NCI-H524 (cell line): ENCODE results near the gene NFATC1.

Experiments
- DNase-seq, 2 experiments: peaks; one replicate each; lab custom pipeline; 2025; lab: John Stamatoyannopoulos, UW

The NFATC1 gene

GRCh38 chr18:79521416-79522205 is 125.9 kb downstream of the NFATC1 start:
- no peak for DNase-seq

DNA sequence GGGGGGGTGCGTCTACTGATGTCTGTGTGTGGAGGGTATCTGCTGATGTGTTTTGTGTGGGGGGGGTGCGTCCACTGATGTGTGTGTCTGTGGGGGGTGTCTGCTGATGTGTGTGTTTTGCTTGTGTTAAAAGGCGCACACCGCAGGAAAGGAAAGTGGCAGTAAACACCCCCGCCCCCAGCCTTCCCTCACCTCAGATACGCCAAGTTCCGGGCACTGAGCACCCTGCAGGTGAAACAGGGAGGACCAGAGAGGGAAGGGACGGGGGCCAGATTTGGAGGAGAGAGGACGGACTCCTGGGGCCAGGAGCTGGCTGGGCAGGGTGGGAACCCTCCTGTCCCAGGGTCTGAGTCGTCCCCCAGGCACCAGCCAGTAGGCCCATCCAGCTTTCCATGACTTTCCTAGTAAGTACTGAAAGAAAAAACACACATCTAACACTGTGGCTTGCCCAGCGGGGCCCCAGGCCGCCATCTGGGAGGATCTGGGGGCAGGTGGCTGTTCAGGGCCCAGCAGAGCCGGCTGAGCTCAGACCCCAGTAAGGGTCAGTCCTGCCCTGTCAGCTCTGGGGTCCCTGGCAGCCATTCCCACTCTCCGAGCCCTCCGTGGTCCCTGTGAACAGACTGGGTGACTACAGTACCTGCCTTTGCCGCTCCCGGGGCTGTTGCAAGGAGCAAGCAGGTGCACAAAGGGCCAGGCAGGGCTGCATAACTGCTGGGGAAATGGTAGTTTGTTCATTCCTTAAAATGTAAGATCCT is 126.9 kb downstream of the NFATC1 start:
- DNase-seq = no peak

DNA sequence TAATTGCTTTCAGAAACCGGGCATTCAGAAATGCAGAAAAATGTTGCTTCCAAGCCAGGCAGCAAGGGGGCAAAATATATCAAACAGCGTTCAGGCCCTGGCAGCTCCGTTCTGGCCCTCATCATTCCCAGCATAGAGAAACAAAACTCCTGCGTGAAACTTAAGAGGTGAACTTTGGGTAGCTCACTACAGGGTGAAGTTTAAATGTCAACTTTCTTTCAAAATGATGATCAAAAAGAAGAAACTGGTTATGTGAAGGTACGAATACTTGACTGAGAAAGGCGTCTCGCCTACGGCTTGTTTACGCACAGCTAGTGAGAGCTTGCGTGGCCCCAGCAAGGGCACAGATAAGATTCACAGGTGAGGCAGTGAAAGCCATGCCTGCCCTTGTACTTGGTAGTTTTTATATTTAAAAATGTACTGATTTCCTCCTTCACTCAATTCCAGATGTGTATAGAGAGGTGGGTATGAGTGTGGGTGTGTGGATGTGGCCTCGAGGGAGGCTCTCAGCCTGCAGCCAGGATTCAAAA is 127.5 kb downstream of the NFATC1 start:
- DNase-seq = no peak

GRCh38 chr18:79523736-79524180 is 128.0 kb downstream of the NFATC1 start:
- no peak for DNase-seq

DNA sequence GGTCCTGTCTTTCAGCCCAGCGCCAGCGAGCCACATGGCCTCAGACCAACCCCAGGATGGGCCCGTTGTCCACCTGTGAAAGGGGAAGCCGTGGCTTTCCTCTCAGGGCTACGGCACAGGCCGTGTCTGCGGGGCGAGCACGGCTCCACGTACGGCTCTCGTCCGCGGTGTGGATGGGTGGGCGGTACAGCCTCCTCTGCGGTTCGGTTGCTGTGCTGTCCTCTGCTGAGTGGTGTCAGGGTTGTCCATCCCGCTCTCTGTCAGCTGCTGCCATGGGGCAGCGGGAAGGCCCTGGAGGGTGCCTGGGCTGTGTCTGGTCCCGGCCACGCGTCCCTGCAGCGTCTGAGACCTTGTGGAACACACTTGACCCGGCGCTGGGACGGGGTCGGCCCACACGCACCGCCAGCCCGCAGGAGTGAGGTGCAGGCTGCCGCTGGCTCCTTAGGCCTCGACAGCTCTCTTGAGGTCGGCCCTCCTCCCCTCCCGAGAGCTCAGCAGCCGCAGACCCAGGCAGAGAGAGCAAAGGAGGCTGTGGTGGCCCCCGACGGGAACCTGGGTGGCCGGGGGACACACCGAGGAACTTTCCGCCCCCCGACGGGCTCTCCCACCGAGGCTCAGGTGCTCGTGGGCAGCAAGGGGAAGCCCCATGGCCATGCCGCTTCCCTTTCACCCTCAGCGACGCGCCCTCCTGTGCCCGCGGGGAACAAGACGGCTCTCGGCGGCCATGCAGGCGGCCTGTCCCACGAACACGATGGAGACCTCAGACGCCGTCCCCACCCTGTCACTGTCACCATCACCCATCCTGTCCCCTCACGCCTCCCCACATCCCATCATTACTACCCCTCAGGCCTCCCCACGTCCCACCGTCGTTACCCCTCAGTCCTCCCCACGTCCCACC is 128.7 kb downstream of the NFATC1 start:
- DNase-seq = no peak

GRCh38 chr18:79525556-79526467 is 130.1 kb downstream of the NFATC1 start:
- DNase-seq = peak in 1 of 2 experiments; percentile 73

DNA sequence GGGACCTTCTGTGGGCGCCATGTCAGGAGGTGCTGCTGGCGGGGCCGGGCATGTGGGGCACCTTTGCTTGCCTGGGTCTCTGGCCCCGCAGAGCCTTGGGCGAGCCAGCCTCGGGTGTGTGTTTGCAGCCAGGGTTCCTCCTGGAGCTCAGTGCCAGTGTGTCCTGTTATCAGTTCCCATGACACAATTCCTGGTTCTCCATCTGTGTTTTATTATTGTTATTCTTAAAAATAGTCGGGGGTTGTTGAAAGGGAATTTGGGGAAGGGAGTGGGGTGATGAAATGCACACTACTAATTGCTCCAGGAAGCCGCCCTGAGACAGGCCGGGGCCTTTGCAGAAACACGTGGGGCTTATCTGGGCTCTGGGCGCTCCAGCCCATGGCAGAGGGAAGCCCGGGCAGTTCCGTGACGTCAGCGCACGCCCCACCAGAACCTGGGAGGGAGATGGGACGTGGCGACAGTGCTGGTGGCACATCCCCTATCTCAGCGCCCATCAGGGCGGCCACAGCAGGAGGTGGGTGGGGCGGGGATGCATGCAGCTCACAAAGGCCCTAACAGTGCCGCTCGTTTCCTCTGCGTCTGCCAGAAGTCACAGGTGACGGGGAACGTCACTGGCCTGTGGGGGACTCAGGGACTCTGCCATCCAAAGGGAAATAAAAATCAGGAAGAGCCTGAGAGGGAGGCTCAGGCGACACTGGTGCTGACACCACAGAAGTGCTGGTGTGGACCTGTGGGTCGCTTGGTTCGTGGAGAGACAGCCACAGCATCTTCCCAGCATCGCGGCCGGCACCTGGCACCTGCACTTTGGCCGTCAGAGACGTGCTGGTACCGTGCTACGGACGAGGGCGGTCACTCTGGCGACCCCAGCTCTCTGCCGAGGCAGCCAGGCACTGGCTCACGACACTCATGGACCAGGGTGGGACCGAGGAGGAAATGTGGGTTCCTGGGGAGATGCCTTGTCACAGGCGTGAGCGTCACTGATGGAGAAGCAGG is 131.0 kb downstream of the NFATC1 start:
- no peak for DNase-seq

DNA sequence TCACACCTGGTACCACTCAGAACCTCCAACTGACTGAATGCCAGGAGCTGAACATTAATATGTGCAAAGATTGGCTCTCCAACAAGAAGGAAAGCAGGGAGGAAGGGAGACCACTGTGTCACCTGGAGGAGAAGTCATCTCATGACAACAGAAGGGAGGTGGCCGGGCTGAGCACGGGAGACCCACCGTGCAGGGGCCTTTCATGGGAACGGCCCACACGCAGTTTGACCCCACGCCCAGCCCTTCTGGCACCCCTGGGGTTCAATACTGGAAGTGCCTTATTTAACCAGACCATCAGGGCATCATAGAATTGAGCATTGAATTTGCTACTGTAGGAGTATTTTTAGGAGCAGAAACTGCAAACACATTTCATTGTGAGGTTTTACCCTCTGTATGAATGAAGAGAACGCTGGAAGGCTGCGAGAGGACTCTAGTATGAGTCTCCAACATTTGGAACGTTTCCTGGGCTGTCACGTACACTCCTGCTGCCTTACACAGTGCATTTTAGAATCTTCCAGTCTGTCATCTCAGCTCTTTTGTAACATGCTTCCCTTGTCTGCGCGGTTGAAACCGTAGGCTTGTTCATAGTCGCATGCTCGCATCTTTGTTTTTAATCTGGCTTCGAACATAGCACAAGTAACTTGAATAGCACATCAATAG is 132.1 kb downstream of the NFATC1 start:
- no peak for DNase-seq

DNA sequence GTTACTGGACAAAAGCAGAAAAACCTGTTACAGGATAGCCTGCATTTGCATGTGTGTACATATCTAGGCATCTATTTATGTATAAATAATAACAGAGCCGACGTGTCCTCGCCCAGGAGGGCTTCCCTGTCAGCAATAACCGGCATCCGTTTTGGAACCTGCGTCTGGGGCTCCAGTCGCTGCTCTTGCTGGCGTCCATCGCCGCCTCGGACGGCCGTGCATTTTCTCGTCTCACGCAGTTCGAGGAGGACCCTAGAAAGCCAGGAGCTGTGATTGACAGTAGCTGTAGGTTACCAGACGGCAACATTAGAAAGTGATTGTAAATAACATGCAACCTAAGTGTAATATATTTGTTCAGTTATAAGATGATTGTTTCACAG is 132.6 kb downstream of the NFATC1 start:
- DNase-seq = no peak

- peak; percentile 43 to 84 for DNase-seq
These were observed 133.1 kb downstream of the NFATC1 start for GRCh38 chr18:79528846-79529245.

- no peak for DNase-seq
These were observed 133.6 kb downstream of the NFATC1 start for GRCh38 chr18:79529296-79529695.

GRCh38 chr18:79529991-79530390 is 134.3 kb downstream of the NFATC1 start:
- no peak for DNase-seq

DNA sequence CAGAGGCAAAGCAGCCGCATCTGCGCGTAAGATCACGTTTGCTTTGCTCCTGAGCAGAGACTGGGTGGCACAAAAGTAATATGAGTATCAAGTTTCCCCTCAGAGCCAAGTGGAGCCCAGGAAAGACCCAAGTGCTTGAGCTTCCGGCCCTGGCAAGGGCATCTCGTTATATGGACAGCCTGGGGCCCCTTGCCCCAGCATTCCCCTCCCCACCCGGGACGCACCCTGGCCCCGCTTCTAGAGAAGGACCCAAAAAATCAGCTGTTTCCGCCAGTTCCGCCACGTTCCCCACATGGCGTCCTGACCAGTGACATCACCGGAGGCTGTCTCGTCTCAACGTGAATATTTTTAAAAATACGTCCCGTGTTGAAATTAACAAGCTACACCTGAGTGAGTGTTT is 135.1 kb downstream of the NFATC1 start:
- peak in 1 of 2 experiments; percentile 33 for DNase-seq

- DNase-seq = no peak
These were observed 135.7 kb downstream of the NFATC1 start for GRCh38 chr18:79531386-79531785.

- DNase-seq = no peak
These were observed 136.2 kb downstream of the NFATC1 start for GRCh38 chr18:79531926-79532312.

DNA sequence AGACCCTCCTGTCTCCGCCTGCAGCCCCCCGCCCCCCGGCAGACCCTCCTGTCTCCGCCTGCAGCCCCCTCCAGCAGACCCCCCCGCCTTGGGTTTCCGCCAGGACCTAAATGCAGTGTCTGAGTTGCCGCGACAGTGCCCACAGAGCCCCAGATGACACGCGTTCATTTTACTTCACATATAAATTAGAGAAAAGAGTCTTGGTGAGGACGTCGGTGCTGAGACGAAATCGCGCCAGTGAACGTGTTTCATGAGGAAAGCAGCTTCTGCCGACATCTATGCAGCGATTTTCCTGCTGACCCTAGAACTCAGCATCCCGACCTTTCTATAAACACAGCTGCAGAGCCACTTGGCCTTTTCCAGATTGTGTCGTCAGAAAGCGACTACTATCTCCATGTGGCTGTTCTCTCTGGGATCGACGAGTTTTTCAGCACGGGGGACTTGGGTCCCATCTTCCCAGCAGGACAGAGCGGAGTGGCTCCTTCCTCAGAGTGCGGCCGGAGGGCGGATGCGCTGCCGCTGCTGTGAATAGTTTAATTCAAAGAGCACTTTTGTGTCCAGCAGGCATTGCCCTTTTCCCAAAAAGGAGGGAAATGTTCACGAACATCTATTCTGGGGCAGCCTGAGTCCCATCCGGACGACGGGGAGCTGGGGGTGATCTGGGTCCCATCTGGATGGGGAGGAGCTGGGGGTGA is 136.7 kb downstream of the NFATC1 start:
- peak in 1 of 2 experiments; percentile 7 for DNase-seq

- no peak for DNase-seq
These were observed 137.4 kb downstream of the NFATC1 start for GRCh38 chr18:79533146-79533545.

- DNase-seq = no peak
These were observed 137.9 kb downstream of the NFATC1 start for GRCh38 chr18:79533591-79533990.

DNA sequence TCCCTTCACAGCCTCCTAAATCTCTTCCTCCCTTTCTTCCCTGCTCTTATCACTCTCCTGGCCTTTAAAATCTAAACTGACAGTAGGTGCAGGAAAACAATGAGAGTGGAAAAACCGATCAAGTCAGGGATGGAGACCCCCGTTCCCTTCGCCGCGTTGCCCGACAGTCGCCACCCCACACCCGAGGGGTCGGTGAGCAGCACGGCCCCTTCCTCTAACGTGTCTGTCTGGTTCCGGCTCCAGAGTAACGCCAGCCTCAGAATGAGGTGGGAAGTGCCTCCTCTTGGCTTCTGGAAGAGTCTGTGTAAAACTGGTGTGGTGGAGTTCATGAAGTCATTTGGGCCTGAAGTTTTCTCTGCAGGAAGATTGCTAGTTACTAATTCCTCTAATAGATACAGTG is 138.6 kb downstream of the NFATC1 start:
- DNase-seq = no peak
